DMS53 treated with DMSO at 0.1 percent for 48 hours (cell line): ENCODE measurements around the gene ATP11A.
"Not testable (repeated sequence)": the region's sequence is repeated elsewhere in the genome, so short reads cannot be mapped to it uniquely, and the experiment has no call there.

Experiments used
- DNase-seq: peaks from one replicate; lab custom pipeline; 2025; ENCODE audit not compliant: unreplicated experiment; lab: John Stamatoyannopoulos, UW

The ATP11A gene

GRCh38 chr13:112669881-112670499, 19.8 kb upstream of the ATP11A start:
- DNase-seq, result no peak

GRCh38 chr13:112670864-112671263, 19.0 kb upstream of the ATP11A start:
- no peak for DNase-seq

GRCh38 chr13:112671359-112671758, 18.5 kb upstream of the ATP11A start:
- DNase-seq, result no peak

- DNase-seq, result no peak
Observed at GRCh38 chr13:112672651-112673284, 17.1 kb upstream of the ATP11A start.

DNA sequence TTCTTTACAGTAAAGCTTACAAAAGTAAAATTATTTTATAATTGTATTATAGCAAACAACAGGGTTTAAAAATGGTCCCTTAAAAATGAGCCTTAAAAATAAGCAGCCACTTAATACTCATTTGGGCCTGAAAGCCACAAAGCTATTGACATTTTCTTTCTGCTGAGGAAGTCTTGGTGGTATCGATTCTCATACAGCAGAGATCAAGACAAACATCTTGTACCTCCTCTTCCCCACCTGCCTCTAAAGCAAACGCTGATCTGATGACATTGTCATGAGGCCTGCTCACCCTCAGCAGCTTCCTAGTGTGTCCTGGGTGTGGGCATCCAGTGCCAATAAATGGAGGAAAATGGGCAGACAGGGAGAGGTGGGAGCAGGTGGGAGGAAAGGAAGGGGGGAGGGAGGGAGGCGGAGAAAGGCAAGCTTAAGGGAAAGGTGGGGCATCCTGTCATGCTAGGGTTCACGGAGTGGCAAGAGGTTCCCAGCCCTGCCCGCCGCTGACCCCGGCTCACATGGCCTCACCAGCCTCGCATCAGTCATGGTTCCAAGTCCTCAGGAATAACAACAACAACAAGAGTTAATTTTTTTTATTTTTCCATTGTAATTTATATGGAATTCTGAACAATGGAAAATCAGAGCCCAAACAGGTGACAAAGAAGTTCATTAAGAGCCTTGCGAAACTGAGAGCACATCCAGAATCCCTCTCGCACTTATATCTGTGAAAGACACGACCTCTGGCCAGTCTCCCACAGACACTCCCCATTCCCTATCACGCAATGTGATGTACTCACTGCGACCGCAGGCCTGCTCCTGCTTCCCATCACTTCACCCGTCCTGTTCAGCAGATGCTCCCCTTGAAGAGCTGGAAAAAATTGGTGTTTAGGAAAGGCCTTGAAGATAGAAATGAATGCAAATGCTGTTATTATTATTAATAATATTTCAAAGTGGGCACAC, 15.1 kb upstream of the ATP11A start:
- no peak for DNase-seq

GRCh38 chr13:112675366-112675756, 14.5 kb upstream of the ATP11A start:
- DNase-seq, result no peak

- not testable (repeated sequence) for DNase-seq
Observed at GRCh38 chr13:112677421-112677962, 12.3 kb upstream of the ATP11A start.

GRCh38 chr13:112679381-112679780, 10.5 kb upstream of the ATP11A start:
- no peak for DNase-seq

DNA sequence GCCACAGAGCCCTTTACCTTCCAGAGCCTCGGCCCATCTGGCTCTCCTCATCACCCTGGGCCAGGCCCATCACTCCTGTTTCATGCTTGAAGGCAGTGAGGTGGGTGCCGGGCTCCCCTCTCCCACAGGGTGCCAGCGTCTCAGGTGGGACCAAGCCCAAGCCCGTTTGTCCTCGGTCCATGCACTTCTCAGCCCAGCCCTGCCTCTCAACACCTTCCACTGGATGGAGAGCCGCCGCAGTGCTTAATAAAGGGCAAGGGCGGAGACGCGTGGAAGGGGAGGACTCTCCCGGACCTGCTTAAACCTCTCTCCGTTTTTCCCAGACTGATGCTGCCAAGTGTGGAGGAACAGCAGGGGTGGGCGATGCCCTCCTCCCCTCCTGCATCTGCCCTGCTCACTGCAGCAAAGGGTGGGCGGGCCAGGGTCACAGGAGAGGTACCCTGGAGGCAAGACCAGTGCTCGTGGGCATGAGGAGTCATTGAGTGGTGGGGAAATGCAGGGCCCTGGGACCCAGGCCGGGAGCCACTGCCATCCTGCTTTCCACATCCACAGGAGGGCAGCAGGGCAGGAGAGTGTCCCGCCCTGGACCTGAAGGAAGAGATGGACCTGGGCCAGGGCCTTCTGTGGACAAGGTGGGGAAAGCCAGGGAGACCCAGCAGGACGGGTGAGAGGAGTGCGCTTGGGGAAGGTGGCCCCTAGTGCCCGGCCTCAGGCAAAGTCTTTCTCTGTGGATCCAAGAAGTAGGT, 9.7 kb upstream of the ATP11A start:
- no peak for DNase-seq

DNA sequence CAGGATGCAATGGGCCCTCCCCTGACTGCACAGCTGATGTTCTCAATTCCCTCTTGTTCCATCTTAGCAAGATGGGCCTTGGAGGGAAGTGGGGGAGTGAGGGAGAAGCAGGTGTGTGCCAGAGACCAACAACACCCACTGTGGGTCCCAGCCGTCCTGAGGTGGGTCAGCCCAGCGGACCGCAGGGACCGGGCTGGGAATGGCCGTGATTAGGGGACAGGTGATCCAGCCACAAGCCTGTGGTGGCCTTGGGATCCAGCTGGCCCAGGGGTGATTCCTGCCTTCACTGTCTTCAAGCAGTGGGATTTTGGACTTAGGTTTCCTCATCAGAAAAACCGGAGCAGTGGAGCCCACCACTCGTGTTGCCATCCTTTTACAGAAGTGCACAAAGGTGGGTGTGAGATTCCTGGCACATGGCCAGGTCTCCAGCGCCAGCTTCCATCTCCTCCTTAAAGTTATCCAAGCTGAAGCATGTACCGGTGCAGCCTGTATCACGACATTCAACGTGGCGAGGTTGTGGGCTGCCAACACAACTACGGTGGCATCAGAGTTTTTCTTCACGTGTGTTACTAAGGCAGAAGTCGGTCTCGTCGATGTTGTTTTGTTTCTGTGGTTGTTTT, 9.0 kb upstream of the ATP11A start:
- DNase-seq, result no peak

DNA sequence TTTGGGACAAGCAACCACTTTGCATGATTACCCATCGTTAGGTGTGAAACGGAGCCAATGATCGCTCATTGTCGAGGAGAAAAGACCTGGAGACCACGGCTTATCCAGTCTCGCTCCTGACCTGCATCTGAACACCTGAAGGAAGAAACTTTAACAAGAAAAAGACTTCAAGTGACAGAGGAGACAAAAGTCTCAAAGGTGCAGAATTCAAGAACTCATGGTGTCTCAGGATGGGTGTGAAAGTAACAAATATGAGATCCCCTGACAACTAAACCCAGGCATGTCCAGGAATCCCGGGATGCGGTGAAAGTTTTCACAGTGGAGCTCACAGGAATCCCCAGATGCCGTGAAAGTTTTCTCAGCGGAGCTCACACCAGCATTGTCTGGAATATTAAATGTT, 6.3 kb upstream of the ATP11A start:
- no peak for DNase-seq

GRCh38 chr13:112684071-112684845, 5.6 kb upstream of the ATP11A start:
- no peak for DNase-seq

- DNase-seq, result not testable (repeated sequence)
Observed at GRCh38 chr13:112685189-112685805, 4.5 kb upstream of the ATP11A start.

GRCh38 chr13:112685896-112686295, 3.9 kb upstream of the ATP11A start:
- no peak for DNase-seq

DNA sequence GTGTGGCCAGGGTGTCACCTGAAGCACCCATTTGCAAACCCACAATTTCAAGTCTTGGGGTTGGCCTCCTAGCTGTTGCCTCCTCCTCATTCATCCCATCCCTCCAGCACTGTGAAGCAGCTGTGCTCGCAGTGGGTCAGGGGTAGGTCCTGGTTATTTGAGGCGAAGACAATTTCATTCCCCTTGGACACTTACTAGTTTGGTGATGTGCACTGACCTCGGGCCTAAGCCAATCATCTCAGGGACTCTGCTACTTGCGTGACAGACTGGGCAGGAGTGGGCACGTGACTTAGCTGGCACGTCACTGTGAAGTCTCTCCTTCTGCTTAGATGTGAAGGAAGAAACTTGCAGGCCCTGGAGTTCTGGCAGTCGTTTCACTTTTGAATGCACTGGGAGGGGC, 3.5 kb upstream of the ATP11A start:
- no peak for DNase-seq

DNA sequence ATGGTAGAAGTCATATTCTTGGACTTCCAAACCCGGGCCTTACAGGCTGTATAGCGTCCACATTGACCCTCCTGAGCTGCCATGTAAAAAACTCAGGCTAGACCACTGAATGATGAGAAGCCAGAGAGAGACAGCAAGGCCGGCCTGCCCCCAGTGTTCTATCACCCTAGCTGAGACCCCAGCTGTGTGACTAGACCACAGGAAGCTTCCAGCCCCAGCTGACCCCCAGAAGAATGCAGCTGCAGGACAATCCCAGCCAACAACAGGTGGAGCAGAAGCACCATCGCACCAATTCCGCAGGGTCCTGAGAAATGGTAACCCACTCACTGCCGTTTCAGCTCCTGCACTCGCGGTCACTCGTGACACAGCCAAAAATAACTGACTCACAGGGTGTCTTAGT, 2.9 kb upstream of the ATP11A start:
- no peak for DNase-seq

GRCh38 chr13:112687836-112688559, 1.8 kb upstream of the ATP11A start:
- DNase-seq, result no peak

DNA sequence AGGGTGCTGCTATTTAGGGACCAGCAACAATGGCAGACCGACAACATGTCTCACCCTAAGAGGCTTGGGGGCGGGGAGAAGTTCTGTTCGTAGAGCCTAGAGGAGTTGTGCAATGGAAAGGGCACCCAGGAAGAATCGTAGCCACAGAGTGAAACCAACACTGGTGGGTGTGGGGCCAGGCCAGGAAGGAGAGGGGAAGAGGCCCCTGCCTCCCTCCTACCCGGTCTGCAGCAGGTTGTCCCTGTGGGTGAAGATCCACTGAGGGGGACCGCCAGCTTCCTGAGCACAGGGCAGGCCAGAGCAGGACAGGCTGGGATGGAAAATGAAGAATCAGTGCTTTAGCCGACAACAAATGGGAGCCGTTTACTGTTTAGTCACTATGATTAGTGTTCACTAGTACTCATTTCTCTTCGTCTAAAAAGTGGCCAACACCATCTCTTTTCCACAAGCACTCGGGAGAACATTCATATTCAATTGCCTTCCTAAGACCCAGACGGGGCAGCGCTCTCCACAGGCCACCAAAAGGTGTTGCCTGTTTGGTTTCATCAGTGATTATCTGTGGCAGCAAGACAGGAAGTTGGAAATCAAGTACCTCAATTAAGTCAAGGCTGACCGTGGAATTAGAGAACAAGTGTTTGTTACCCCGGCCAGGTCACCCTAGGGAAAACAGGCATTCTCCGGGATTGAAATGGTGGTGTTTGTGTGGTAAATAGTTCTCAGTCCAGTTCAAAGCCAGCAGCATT, 1.1 kb upstream of the ATP11A start:
- DNase-seq, result no peak
